Measurements from ENCODE around the gene MRGPRE.
"Not testable (repeated sequence)": the region's sequence is repeated elsewhere in the genome, so short reads cannot be mapped to it uniquely, and the experiment has no call there.

Gene MRGPRE

DNA sequence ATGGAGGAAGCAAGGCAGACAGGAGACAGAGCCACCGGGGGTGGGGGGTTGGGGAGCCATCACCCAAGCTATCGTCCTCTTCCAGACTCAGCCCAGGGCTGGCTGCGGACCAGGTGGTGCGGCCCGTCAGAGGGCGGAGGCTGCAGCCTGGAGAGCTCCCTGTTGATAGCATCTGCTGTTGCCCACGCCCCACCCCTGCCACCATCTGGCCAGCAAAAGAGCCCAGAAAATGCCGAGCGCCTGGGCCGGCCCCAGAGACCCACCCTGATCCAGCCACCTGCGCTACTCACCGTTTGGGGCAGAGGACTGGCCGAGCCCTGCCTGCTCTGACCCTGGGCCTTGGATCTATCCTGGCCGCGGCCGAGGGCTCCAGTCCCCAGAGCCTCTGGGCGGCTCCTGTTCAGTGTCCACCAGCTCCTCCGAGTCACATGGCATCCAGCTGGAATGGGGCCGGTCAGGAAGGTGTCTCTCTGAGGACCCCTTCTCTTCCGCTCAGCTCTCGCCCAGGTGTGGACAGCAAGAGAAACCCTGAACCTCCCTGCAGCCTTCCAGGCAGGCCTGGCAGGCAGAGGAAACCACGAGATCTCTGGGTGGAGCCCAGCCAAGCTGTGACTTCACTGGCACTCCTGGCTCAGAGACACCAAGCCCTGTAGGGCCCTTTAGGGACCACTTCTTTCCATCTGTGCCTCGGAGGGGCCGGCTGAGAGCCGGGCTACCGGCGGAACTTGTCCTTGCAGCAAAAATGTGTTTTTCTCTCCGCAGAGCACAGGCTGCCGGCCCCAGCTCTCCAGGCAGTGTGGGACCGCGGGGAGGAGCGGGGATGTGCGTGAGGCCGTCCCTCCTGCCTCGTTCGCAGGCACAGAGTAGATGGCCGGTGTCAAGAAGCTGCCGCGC lies at the start of gene MRGPRE:
Gene MRGPRE, minus strand, starts transcription at position 567 of the 894 bp plus-strand sequence. CDS start 3,618 bp downstream, outside the sequence.
- no peak for DNase-seq (ENCODE audit: low read depth in 2 of 2)

DNA sequence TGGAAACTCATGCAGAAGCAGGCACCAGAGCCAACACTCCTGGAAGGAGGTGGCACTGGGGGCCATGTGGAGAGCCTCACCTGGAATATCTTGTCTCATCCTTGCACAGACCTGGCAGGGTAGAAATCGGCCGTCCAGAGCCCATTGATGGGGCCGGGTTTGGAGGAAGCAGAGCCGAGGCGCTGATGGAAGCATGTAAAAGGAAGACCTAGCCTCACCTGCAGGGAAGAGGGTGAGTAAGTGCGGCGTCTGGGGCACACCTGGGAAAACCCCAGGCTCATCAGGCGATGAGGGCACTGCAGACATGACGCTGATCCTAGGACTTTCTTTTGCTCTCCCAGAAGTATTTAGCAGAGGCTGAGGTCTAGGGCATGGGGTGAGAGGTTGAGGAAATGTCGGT lies 48.9 kb upstream of the MRGPRE start:
- DNase-seq (ENCODE audit: low read depth in 2 of 2) = not testable (repeated sequence)

GRCh38 chr11:3280662-3281061 lies 48.4 kb upstream of the MRGPRE start:
- not testable (repeated sequence) for DNase-seq (ENCODE audit: low read depth in 2 of 2)

GRCh38 chr11:3278922-3279321 lies 46.7 kb upstream of the MRGPRE start:
- DNase-seq (ENCODE audit: low read depth in 2 of 2) = not testable (repeated sequence)

DNA sequence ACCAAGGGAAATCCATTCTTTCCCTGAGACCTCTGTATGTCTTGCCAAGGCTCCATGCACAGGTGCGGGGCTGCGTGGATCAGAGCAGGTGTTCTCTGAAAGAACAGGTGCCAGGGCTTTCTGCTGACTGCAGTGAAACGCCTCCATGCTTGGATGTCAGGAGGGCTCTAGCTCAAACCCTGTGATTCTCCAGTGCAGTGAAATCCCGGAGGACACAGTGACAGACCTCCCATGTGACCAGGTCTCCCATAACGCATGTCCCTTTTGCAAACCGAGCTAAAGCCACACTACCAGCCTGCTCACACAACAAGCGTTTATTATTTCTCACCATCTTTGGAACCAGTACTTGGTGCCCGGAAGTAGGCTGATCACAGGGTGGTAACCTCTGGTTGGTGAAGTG lies 41.4 kb upstream of the MRGPRE start:
- DNase-seq (ENCODE audit: low read depth in 2 of 2) = not testable (repeated sequence)

GRCh38 chr11:3262548-3262947 lies 30.3 kb upstream of the MRGPRE start:
- not testable (repeated sequence) for DNase-seq (ENCODE audit: low read depth in 2 of 2)

- DNase-seq (ENCODE audit: low read depth in 2 of 2) = not testable (repeated sequence)
These were observed 29.6 kb upstream of the MRGPRE start for GRCh38 chr11:3261831-3262230.

- not testable (repeated sequence) for DNase-seq (ENCODE audit: low read depth in 2 of 2)
These were observed 25.3 kb upstream of the MRGPRE start for GRCh38 chr11:3257509-3257908.

DNA sequence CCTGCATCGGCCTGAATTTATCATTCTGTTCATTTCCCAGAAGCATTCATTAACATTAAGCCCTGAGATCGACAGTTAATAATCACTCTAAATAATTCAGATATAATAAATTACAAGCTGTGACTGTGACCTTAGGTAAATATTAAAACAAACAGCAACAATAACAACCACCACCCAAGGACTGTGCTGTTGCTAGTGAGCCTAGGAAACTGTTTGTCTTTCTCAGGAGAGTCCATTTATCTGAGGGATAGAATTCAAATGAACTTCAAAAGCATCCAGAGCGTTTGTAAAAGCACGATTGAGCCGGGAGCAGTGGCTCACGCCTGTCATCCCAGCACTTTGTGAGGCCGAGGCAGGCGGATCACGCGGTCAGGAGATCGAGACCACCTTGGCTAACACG lies 23.0 kb upstream of the MRGPRE start:
- not testable (repeated sequence) for DNase-seq (ENCODE audit: low read depth in 2 of 2)

GRCh38 chr11:3254773-3255172 lies 22.6 kb upstream of the MRGPRE start:
- DNase-seq (ENCODE audit: low read depth in 2 of 2) = not testable (repeated sequence)

- DNase-seq (ENCODE audit: low read depth in 2 of 2) = no peak
These were observed 12.9 kb upstream of the MRGPRE start for GRCh38 chr11:3245071-3245470.

GRCh38 chr11:3243880-3244279 lies 11.7 kb upstream of the MRGPRE start:
- no peak for DNase-seq (ENCODE audit: low read depth in 2 of 2)

GRCh38 chr11:3237119-3237518 lies 4.9 kb upstream of the MRGPRE start:
- DNase-seq (ENCODE audit: low read depth in 2 of 2) = no peak

DNA sequence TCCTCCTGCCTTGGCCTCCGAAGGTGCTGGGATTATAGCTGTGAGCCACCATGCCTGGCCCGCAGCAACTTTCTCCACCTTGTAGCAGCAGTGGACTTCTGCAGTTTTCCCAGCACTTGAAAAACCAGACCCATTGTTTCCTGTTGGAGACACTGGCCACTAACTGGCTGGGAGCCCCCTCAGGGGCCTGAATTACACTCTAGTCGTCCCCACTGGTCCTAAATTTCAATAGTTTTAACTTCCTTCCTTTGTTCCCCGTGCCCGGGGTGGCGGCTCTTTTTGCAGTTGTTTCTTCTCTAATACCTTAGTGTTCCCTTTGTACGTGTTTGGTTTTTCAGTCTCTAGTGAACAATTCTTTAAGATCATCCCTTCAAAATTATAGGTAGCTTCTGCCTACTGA lies 2.6 kb upstream of the MRGPRE start:
- DNase-seq (ENCODE audit: low read depth in 2 of 2) = no peak

- no peak for DNase-seq (ENCODE audit: low read depth in 2 of 2)
These were observed 739 bp upstream of the MRGPRE start for GRCh38 chr11:3232956-3233355.

DNA sequence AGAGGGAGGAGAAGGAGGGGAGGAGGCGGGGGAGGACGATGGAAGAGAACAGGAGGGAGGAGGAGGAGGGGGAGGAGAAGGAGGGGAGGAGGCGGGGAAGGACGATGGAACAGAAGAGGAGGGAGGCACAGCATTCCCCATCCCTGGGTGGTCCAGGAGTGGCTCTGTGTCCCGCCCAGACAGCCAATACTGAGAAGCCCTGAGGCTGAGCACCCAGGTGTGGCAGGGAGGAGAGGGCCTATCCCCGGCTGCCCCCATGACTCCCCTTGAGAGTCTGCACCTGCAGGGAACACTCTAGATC lies 717 bp downstream of the MRGPRE start:
- DNase-seq (ENCODE audit: low read depth in 2 of 2) = no peak

GRCh38 chr11:3230636-3231549 lies 1.3 kb downstream of the MRGPRE start:
- DNase-seq (ENCODE audit: low read depth in 2 of 2) = no peak

DNA sequence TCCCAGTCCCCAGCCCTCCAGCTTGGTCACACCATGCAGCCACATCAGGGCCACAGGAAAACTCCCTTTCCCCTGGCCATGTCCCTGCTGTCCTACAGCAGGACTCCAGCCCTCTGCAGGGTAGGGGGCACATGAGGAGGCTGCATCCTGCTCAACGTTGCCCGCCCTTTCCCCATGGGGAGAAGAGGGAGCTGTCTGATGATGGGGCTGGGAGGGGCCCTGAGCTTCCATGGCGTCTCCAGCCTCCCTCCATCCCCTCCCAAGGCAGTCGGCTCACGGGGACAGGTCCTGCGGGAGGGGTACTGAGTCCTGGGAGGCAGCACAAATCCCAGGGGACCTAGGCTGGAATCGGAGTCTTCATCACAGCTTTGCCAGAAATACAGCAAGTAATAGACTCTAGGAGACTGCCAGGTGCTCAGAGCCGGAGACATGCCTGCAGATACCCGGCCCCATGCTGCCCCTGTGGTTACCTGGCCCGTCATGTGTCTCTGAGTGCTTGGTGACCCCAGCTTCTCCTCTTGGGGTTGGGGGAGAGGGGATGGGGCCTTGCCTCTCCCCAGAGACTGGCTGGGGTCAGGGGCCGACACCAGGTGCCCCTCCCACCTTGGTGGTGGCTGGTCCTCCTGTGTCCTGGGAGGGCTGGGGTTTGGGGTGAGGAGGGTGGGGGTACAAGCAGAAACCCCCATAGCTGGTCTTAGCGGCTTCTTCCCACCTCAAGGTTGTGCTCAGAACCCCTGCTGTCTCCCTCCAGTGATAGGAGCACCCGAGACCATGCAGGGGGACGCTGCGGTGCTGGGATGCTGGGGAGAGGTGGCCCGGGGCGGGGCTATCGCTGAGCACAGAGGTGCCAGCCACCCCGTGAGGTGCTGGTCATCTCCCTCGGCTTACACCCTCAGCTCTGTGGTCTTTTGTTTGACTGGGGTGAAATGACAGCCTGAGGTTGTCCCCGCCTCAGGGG lies 2.3 kb downstream of the MRGPRE start:
- no peak for DNase-seq (ENCODE audit: low read depth in 2 of 2)

GRCh38 chr11:3228445-3228829 lies 3.8 kb downstream of the MRGPRE start:
- no peak for DNase-seq (ENCODE audit: low read depth in 2 of 2)

GRCh38 chr11:3227568-3228444 lies 4.4 kb downstream of the MRGPRE start:
- DNase-seq (ENCODE audit: low read depth in 2 of 2) = no peak
